GM21447 (cell line): ENCODE data around the gene PRR5.
"Not testable (repeated sequence)": the region's sequence is repeated elsewhere in the genome, so short reads cannot be mapped to it uniquely, and the experiment has no call there.

Experiments
- ATAC-seq: cut with Tn5 transposase; IDR thresholded peaks from one replicate; pipeline ENCODE4 v1.9.1; 2021; ENCODE audit not compliant: unreplicated experiment

The PRR5 gene

GRCh38 chr22:44732661-44733060, 30.7 kb downstream of the PRR5 start:
- no peak for ATAC-seq

GRCh38 chr22:44733426-44734106, 31.6 kb downstream of the PRR5 start:
- ATAC-seq: no peak

GRCh38 chr22:44734278-44734677, 32.3 kb downstream of the PRR5 start:
- no peak for ATAC-seq

GRCh38 chr22:44734801-44735517, 33.0 kb downstream of the PRR5 start:
- ATAC-seq: no peak

- ATAC-seq: no peak
Measured at GRCh38 chr22:44735518-44736428, 33.8 kb downstream of the PRR5 start.

GRCh38 chr22:44736581-44737405, 34.8 kb downstream of the PRR5 start:
- no peak for ATAC-seq

GRCh38 chr22:44737406-44738346, 35.7 kb downstream of the PRR5 start:
- no peak for ATAC-seq

GRCh38 chr22:44738347-44738715, 36.3 kb downstream of the PRR5 start:
- ATAC-seq: no peak

GRCh38 chr22:44739024-44739423, 37.0 kb downstream of the PRR5 start:
- no peak for ATAC-seq

GRCh38 chr22:44739666-44740065, 37.7 kb downstream of the PRR5 start:
- not testable (repeated sequence) for ATAC-seq

- no peak for ATAC-seq
Measured at GRCh38 chr22:44740307-44740706, 38.3 kb downstream of the PRR5 start.

- ATAC-seq: no peak
Measured at GRCh38 chr22:44741929-44742328, 39.9 kb downstream of the PRR5 start.

- ATAC-seq: no peak
Measured at GRCh38 chr22:44743247-44743646, 41.2 kb downstream of the PRR5 start.

- no peak for ATAC-seq
Measured at GRCh38 chr22:44743804-44744211, 41.8 kb downstream of the PRR5 start.

GRCh38 chr22:44745853-44746789, 44.1 kb downstream of the PRR5 start:
- ATAC-seq: no peak

- not testable (repeated sequence) for ATAC-seq
Measured at GRCh38 chr22:44747784-44748127, 45.8 kb downstream of the PRR5 start.

GRCh38 chr22:44748524-44748923, 46.5 kb downstream of the PRR5 start:
- ATAC-seq: no peak

- no peak for ATAC-seq
Measured at GRCh38 chr22:44750481-44750880, 48.5 kb downstream of the PRR5 start.
